Colonic mucosa (tissue), 4 donors: ENCODE results near the gene CMYA5. TPM values are rescaled to one million over a fixed set of nuclear protein-coding genes. Genes with fewer than 3 reads are reported as not detected.

ENCODE experiments used
- DNase-seq: peaks from one replicate; pipeline ENCODE4 v3.0.0-alpha.2; 2020
- H3K27ac ChIP-seq: fragments of 200-600 bp; one replicate; pipeline ENCODE4 v1.8.0; 2021
- H3K27me3 ChIP-seq: fragments of 200-600 bp; one replicate; pipeline ENCODE4 v1.8.0; 2021
- H3K36me3 ChIP-seq: fragments of 200-600 bp; one replicate; pipeline ENCODE4 v1.8.0; 2021
- H3K4me1 ChIP-seq: fragments of 200-600 bp; one replicate; pipeline ENCODE4 v1.8.0; 2021; ENCODE audit warnings: mild to moderate bottlenecking
- H3K4me3 ChIP-seq: fragments of 200-600 bp; one replicate; pipeline ENCODE4 v1.8.0; 2021
- H3K9ac ChIP-seq, 2 donors: one replicate each; pipeline ENCODE4 v1.7.0; 2013; ENCODE audit warnings: control low read depth in 2 of 2, low read depth in 2 of 2, low read length in 2 of 2
- H3K9me3 ChIP-seq: fragments of 200-600 bp; one replicate; pipeline ENCODE4 v1.8.0; 2021
- CTCF ChIP-seq: fragments of 200-600 bp; IDR thresholded peaks from one replicate; pipeline ENCODE4 v1.8.0; 2022; ENCODE audit warnings: antibody characterized with exemption, mild to moderate bottlenecking
- intact Hi-C: fragments of 100-400 bp; cut with DNase I; formaldehyde crosslinking; loops from one replicate; pipeline ENCODE4 v1.14.1; 2022
- total RNA-seq, 2 donors: library from RNA; stranded (reverse); fragmentation: NEBNext Ultra II Directional in 1 of 2; extraction: Animal tissue kit (Norgen Biotek cat#: 25700) in 1 of 2; gene quantifications; one replicate each; pipeline ENCODE4 v1.2.1, GENCODE V29; 2021
- donor health status: healthy.
- donor health status: DM: no; HTN: no; CAD: no.
- donor health status: DM: no; HTN: no; CAD: no.

CMYA5 gene
- under 1 TPM; 0.30 to 0.66 TPM for total RNA-seq

- H3K9ac ChIP-seq = peak within 1 kb of the TSS in 1 of 2 donors; percentile 41
- no peak within 1 kb of the TSS for H3K27ac ChIP-seq
- H3K4me3 ChIP-seq = peak within 1 kb of the TSS; percentile 26
- H3K9me3 ChIP-seq = no peaks in the 10 kb centered on the region
- no peaks in the 10 kb centered on the region for H3K27me3 ChIP-seq
- TF ChIP-seq CTCF = no peak
- intact Hi-C loops = no loop called here
- no peaks in the 10 kb centered on the region for H3K36me3 ChIP-seq
- H3K4me1 ChIP-seq = no peaks in the 10 kb centered on the region
- peak; percentile 20 for DNase-seq
Measured at GRCh38 chr5:79689541-79690466, at the start of gene CMYA5. Gene CMYA5, plus strand, starts transcription at chr5:79689836. Its CDS starts 72 bp downstream, at chr5:79689908.

DNA sequence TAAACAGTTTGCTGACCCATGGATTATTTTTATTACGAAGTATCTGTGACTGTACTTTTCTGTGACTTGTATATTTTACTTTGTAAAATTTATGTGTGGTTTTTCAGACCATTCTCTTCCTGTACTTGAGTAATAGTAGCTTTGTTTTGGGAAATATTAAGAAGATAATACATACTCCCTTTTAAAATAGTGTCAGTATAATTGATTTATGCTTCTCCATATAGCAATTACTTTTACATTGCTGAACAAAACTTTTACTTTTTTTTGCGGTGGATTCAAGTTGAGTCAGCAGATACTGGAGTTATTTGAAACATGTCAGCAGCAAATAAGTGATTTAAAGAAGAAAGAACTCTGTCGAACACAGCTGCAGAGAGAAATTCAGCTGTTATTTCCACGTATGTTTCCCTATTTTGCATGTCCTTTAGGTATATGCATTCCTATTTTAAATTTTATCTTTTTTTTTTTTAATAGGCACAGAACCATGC, 49.0 kb upstream of the CMYA5 start:
- Histone ChIP-seq H3K9me3 (no peaks in the 10 kb centered on the region), H3K27ac (no peak overlapping the region), H3K4me3 (no peak overlapping the region), H3K4me1 (no peaks in the 10 kb centered on the region), H3K36me3 (no peaks in the 10 kb centered on the region), H3K27me3 (no peaks in the 10 kb centered on the region), H3K9ac (no peak overlapping the region)
- DNase-seq = no peak
- intact Hi-C loops = no loop called here
- no peak for TF ChIP-seq CTCF

- intact Hi-C loops = no loop called here
- Histone ChIP-seq H3K9me3 (no peaks in the 10 kb centered on the region), H3K9ac (no peak overlapping the region), H3K4me3 (no peak overlapping the region), H3K27ac (no peak overlapping the region), H3K36me3 (no peaks in the 10 kb centered on the region), H3K4me1 (no peaks in the 10 kb centered on the region), H3K27me3 (no peaks in the 10 kb centered on the region)
- TF ChIP-seq CTCF = no peak
- no peak for DNase-seq
Measured at GRCh38 chr5:79641414-79641813, 48.2 kb upstream of the CMYA5 start.

GRCh38 chr5:79642210-79642609, 47.4 kb upstream of the CMYA5 start:
- Histone ChIP-seq H3K27me3 (no peaks in the 10 kb centered on the region), H3K9ac (no peak overlapping the region), H3K9me3 (no peaks in the 10 kb centered on the region), H3K36me3 (peaks cover 3% of the 10 kb centered on the region), H3K4me3 (no peak overlapping the region), H3K27ac (no peak overlapping the region), H3K4me1 (no peaks in the 10 kb centered on the region)
- TF ChIP-seq CTCF = no peak
- intact Hi-C loops = no loop called here
- DNase-seq = no peak

- TF ChIP-seq CTCF = no peak
- Histone ChIP-seq H3K27me3 (no peaks in the 10 kb centered on the region), H3K9me3 (no peaks in the 10 kb centered on the region), H3K9ac (no peak overlapping the region), H3K4me3 (no peak overlapping the region), H3K27ac (no peak overlapping the region), H3K4me1 (no peaks in the 10 kb centered on the region), H3K36me3 (no peaks in the 10 kb centered on the region)
- intact Hi-C loops = no loop called here
- DNase-seq = no peak
Measured at GRCh38 chr5:79653843-79654242, 35.8 kb upstream of the CMYA5 start.
